H1 (cell line): ENCODE data around the gene RAPGEF6. TPM values are rescaled to one million over a fixed set of nuclear protein-coding genes. Genes with fewer than 3 reads are reported as not detected.

Experiments used
- RAD21 ChIP-seq, 2 experiments: IDR thresholded peaks in 1 of 2; conservative IDR thresholded peaks in 1 of 2; 2 replicates each; pipeline ENCODE4 v1.6.1; 2011; ENCODE audit warnings: low read depth in 2 of 2, low read length in 2 of 2, improper control_type of control experiment in 1 of 2, inconsistent platforms in 1 of 2, mild to moderate bottlenecking in 1 of 2, moderate library complexity in 1 of 2
- RNF2 ChIP-seq: fragments of 200-900, 300-1000 bp; sonication (generic); IDR thresholded peaks from 2 replicates; pipeline ENCODE4 v1.7.1; 2016; ENCODE audit warnings: borderline replicate concordance, low read depth, mild to moderate bottlenecking, antibody characterized with exemption, low read length; ENCODE audit not compliant: poor library complexity, severe bottlenecking; ENCODE audit errors: missing control alignments
- TAF1 ChIP-seq: IDR thresholded peaks from 2 replicates; pipeline ENCODE4 v1.6.1; 2011; ENCODE audit warnings: mild to moderate bottlenecking, low read depth, low read length
- TBP ChIP-seq: IDR thresholded peaks from 2 replicates; pipeline ENCODE4 v1.6.1; 2011; ENCODE audit warnings: low read depth, low read length, improper control_type of control experiment
- polyA plus RNA-seq, 7 experiments: library from polyadenylated mRNA; depleted of rRNA in 3 of 7; stranded (reverse) in 5 of 7; unstranded in 2 of 7; fragments of >200 nt in 5 of 7; fragments of 200-250 nt in 2 of 7; gene quantifications; 1 replicate in 5 of 7; 2 replicates in 1 of 7; 4 replicates in 1 of 7; pipeline versions ENCODE4 v1.2.1 to v1.2.3, GENCODE V29; 2011 to 2013; ENCODE audit warnings: missing spikeins in 2 of 7, mixed read lengths in 2 of 7
- total RNA-seq: library from RNA; stranded (reverse); fragmentation: NEBNext Ultra II Directional; extraction: Animal tissue kit (Norgen Biotek cat#: 25700); gene quantifications from 2 replicates; pipeline ENCODE4 v1.2.1, GENCODE V29; 2021

Gene RAPGEF6
- total and polyA plus RNA-seq, 2 of the 8 experiments (the other 6 are each of a cell fraction or from before 2014, with no cell fraction given) = 4.8 to 20.0 TPM

DNA sequence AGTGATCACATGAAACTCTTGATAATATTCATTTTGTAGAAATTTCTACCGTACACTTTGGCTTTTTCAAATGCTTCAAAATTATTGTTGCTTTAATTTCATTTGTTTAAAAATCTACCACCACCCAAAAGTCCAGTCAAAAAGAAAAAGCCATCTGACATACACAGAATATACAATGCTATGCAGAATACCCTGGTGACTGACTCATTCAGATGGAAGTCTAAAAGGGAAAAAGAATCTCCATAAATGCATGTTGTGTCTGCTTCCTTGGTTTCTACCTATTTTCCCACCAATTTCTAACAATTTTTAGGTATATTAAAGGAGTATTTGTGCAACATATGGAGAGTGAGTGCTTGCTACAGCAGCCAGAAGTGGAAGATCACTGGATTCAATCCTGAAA lies 9.3 kb upstream of the RAPGEF6 start (continued):
- TF ChIP-seq RNF2 (no peak), TAF1 (no peak), RAD21 (IDR thresholded peaks at IDR 0.05 in 1 of 2, conservative IDR thresholded peaks at IDR 0.05 in 1 of 2; ENCODE audit: low read depth in 2 of 2, low read length in 2 of 2) (no peak), TBP (no peak)
